GM12874 (cell line): ENCODE data around the gene LMAN1L.

Experiments used
- CTCF ChIP-seq: IDR thresholded peaks from 2 replicates; pipeline ENCODE4 v1.5.1; 2011; ENCODE audit warnings: low read depth, mild to moderate bottlenecking, control low read depth, low read length, moderate library complexity; ENCODE audit not compliant: insufficient read depth

The LMAN1L gene

GRCh38 chr15:74799255-74799855 is 13.3 kb upstream of the LMAN1L start:
- 0 out of 2 replicates have a peak, but pooled peaks have one; percentile 0 for TF ChIP-seq CTCF

- TF ChIP-seq CTCF: peak; percentile 98
Measured at GRCh38 chr15:74799856-74800558, 12.6 kb upstream of the LMAN1L start.

- TF ChIP-seq CTCF: no peak
Measured at GRCh38 chr15:74800559-74801094, 12.0 kb upstream of the LMAN1L start.

GRCh38 chr15:74801311-74801997 is 11.2 kb upstream of the LMAN1L start:
- TF ChIP-seq CTCF: no peak

- TF ChIP-seq CTCF: no peak
Measured at GRCh38 chr15:74802290-74802689, 10.3 kb upstream of the LMAN1L start.

GRCh38 chr15:74802862-74803447 is 9.7 kb upstream of the LMAN1L start:
- TF ChIP-seq CTCF: no peak

- no peak for TF ChIP-seq CTCF
Measured at GRCh38 chr15:74804935-74805334, 7.7 kb upstream of the LMAN1L start.
